EH (cell line): ENCODE results near the gene EFNA3.
"Not testable (repeated sequence)": the region's sequence is repeated elsewhere in the genome, so short reads cannot be mapped to it uniquely, and the experiment has no call there.

Experiments
- DNase-seq: peaks from one replicate; pipeline ENCODE4 v3.0.0-alpha.2; 2015; ENCODE audit warnings: low read depth

The EFNA3 gene

GRCh38 chr1:155110826-155111225 lies 32.2 kb downstream of the EFNA3 start:
- no peak for DNase-seq

GRCh38 chr1:155113450-155113980 lies 34.9 kb downstream of the EFNA3 start:
- DNase-seq: no peak

GRCh38 chr1:155116113-155116764 lies 37.6 kb downstream of the EFNA3 start:
- DNase-seq: no peak

GRCh38 chr1:155117610-155118009 lies 39.0 kb downstream of the EFNA3 start:
- DNase-seq: no peak

GRCh38 chr1:155118090-155118489 lies 39.5 kb downstream of the EFNA3 start:
- not testable (repeated sequence) for DNase-seq

- no peak for DNase-seq
Measured at GRCh38 chr1:155120253-155120652, 41.6 kb downstream of the EFNA3 start.

- no peak for DNase-seq
Measured at GRCh38 chr1:155121249-155121648, 42.6 kb downstream of the EFNA3 start.

- DNase-seq: no peak
Measured at GRCh38 chr1:155122308-155122707, 43.7 kb downstream of the EFNA3 start.

GRCh38 chr1:155123801-155124200 lies 45.2 kb downstream of the EFNA3 start:
- DNase-seq: peak; percentile 9

GRCh38 chr1:155124503-155125463 lies 46.1 kb downstream of the EFNA3 start:
- peak; percentile 76 for DNase-seq

- DNase-seq: no peak
Measured at GRCh38 chr1:155125511-155125945, 46.9 kb downstream of the EFNA3 start.

GRCh38 chr1:155125946-155126555 lies 47.4 kb downstream of the EFNA3 start:
- DNase-seq: peak; percentile 30

GRCh38 chr1:155126556-155127104 lies 48.0 kb downstream of the EFNA3 start:
- peak; percentile 35 for DNase-seq

- DNase-seq: peak; percentile 62
Measured at GRCh38 chr1:155127105-155127966, 48.7 kb downstream of the EFNA3 start, which contains the start of gene EFNA1. Gene EFNA1 (plus strand): TSS chr1:155127876. CDS start chr1:155127978, 102 bp downstream.

GRCh38 chr1:155127967-155128754 lies 49.5 kb downstream of the EFNA3 start:
- no peak for DNase-seq

- DNase-seq: no peak
Measured at GRCh38 chr1:155128755-155129473, 50.3 kb downstream of the EFNA3 start.

- DNase-seq: no peak
Measured at GRCh38 chr1:155130272-155131006, 51.8 kb downstream of the EFNA3 start.

GRCh38 chr1:155131285-155131684 lies 52.6 kb downstream of the EFNA3 start:
- no peak for DNase-seq

- DNase-seq: no peak
Measured at GRCh38 chr1:155131856-155132255, 53.2 kb downstream of the EFNA3 start.
